ENCODE results near the gene FAM72C.
"Not testable (repeated sequence)": the region's sequence is repeated elsewhere in the genome, so short reads cannot be mapped to it uniquely, and the experiment has no call there.

FAM72C gene

DNA sequence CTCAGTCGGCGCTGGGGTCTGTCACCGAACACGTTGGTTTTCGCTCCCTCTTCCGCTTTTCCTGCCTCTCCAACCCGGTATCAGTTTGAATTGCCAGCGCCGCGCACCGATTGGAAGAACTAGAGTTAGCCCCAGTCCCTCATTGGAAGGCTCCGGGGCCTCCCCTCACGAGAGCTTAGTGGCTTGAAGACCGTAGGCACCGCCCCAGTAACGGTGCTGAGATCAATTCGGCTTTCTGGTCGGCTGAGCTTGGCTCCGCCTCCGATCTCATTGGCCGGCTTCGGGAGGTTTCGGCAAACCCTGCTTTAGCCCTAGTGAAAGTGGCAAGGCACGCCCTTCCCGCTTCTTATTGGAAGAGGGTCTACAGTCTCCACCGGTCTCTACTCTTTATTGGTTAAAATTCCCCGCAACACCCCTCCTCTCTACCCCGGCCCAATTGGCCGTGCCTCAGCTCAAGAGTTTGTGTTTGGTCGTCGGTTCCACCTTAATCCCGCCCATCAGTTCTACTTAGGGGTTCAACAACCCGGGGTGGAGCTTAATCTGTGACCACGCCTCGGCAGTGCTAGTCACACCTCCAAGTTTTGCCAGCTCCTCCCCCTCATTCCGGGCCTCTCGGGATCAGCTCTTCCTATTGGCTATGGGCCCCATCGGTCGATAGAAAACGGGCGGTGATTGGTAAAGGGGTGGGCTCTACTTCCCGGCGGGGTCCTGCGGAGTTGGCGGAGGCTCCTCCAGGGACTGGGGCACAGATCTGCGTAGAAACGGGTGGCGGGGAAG is at the start of gene FAM72C:
Gene FAM72C, minus strand, starts transcription at position 63 of the 777 bp plus-strand sequence. CDS start 845 bp downstream, outside the sequence.
- DNase-seq (ENCODE audit: low read depth, low spot score): not testable (repeated sequence)

DNA sequence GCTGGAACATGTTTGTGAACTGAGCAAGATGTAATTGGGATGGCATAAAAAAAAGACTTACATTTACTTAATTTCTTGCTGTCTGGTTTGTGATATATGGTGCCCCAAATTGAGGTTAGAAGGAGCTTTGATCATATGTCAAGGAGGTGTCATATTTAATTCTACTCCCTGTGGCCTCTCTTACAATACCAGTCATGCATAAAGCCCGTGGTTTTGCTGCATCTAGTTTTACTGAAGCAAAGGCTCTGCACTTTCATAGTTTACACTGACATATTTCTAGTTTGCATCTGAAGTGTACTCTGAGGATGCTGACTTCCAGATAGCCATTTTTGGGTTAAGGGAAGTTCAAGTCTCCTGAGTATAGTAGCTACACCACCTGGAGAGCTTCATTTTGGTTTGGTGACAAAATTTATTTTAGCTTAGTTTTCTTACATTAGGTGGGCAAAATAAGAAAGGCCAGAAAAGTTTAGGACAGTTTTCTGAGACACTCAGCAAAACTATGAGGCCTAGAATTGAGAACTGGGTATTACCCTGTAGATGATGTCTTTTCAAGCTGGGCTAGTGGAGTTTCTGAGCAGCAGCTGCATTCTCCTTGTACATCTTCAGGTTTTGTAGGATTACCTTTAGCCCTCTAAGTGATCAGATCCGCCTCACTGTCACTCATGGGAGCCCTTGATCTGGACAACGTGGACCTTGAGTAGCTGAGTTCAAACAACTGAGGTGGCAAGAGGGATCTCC is 48.4 kb upstream of the FAM72C start:
- DNase-seq (ENCODE audit: low read depth, low spot score): not testable (repeated sequence)

GRCh38 chr1:144019101-144019500 is 47.3 kb upstream of the FAM72C start:
- DNase-seq (ENCODE audit: low read depth, low spot score): not testable (repeated sequence)

- DNase-seq (ENCODE audit: low read depth, low spot score): not testable (repeated sequence)
These were observed 43.6 kb upstream of the FAM72C start for GRCh38 chr1:144015180-144015966.

DNA sequence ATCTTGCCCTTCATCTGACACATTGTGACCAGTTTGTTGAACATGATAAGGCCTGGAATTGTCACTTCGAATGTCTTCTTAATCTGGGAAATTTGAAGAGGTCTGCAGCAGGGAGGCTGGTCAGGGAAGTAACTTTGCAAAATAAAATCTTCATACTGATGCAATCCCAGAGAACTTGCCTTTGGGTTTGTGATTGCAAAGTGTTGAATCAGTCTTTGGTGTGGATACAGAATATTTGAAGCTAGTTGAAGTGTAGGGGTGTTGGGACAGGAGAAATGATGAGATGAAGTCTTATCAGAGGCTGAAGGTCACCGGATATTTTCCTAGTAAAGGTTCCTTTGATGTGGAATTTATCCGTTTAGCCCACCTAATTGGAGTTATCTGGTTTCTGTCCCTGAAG is 42.7 kb upstream of the FAM72C start:
- not testable (repeated sequence) for DNase-seq (ENCODE audit: low read depth, low spot score)

DNA sequence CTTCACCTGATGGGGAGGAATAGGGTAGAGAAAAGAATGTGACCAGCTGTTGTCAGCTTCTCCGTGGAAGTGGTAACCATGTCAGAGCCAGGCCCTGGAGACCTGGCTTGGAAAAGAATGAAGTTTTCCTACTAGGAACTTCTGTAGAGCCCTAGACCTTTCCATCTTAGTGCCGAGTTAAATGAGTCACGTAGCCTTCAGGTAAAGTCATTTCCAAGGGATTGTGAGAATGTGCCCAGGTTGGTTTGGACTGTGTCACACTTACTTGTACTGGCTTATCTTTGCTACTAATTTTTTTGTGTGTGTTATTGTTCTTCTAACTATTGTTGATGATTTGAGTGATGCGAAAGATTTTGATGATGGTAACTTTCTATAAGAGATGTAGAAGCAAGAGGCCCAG is 42.3 kb upstream of the FAM72C start:
- DNase-seq (ENCODE audit: low read depth, low spot score): not testable (repeated sequence)

DNA sequence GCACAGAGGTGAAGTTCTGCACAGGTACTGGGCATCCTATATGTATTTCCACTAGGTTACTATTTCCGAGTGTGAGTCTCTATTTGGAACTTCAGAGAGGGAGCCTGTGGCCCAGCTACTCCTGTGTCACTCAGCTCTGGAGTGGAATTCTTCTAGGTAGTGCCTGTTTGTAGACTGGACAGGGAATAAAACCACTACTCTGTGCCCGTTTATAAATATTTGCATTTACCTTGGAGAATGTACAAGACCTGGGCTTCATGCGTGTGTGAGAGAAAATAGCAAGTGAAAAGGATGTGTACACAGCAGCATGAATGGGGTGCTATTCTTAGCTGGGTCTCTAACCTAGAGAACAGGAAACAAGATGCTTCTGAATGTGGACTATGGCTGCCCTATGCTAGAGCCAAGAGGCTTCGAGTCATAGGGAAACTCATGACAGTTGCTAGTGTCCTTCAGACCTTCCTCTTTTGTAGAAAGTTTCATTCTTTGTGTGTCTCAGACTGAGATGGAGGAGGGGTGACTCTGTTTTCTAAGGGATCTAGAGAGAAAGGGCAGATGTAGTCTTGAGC is 40.5 kb upstream of the FAM72C start:
- not testable (repeated sequence) for DNase-seq (ENCODE audit: low read depth, low spot score)

GRCh38 chr1:144009410-144009809 is 37.6 kb upstream of the FAM72C start:
- DNase-seq (ENCODE audit: low read depth, low spot score): not testable (repeated sequence)

DNA sequence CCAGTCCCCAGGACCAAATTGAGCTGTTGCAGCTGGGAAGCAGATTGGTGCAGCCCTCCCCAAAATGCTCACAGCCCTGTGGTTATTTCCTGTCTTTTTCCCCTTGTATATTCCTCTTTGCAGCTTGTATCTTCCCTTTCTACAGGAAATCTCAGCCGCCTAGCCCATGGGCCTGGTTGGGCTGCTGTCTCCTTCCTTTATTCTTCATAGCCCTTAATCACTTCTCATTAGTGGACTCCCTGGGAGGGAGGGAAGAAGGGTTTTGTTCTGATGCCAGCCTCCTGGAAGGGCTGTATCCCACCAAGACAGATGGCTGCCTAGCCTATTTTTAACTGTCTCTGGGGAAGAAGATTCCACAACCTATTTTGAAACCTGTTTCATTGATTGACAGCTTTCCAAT is 32.5 kb upstream of the FAM72C start:
- DNase-seq (ENCODE audit: low read depth, low spot score): not testable (repeated sequence)

DNA sequence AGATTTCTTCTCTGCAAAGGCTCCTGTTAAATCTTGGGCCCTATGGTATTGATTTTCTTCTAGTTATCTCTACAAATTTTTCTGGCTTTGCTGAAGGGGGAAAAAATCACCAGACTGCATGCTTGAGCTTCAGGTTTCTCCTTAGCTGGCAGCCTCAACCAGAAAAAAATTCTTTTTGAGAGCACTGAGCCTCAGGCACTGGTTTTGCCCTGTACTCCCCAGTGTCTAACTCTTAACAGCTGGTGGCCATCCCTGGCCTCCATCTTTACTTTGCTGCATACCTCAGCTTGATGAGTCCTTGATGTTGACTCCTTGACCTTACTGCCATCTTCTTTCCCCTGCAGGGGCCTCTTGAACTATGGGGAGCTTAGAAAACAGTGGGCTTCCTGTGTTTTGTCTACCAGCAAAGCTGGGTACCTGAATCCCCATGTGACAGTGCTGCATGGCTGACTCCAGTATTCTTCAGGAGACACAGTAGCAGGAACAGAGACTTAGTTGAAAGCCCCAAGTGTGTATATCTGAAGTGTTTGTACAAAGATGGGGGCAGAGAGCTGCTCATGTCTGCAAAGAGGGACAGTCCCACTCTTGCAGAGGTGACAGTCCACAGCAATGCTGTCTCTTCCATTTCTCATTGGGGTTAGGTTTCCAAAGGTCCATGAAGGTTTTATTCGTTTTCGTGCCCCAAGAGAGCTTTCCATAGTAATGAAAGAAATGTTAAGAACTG is 31.7 kb upstream of the FAM72C start:
- not testable (repeated sequence) for DNase-seq (ENCODE audit: low read depth, low spot score)

DNA sequence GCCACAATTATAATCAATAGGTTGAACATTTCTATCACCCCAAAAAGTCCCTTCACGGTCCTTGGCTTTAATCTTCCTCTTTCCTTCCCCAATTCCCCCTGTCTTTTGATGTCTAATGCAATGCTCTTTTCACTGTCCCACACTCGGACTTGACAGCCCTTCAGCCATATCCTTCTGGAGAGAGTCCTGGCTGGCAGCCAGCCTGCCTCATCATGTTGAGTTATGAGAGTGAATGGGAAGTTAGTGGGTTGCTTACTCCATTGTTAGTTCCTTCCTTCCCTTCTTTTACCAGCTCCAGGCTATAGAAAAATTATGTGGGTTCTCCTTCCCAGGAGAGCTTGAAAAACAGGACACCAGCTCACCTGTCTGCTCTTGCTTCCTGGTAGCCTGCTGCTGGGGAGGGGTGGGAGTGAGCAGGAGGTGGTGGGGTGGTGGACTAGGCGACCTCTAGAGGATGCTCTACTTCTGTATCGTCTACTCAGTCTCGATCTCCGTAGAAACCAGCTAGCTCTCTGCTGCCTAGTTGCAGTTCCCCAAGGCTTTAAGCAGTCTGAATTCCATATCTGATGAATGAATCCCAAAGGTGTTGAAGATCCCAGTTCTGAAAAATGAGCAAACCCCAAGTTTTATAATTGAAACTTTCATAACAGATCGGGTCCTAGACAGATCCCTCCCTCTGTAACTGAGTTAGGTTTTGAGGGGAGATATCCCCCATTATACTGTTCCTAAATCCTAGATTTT is 30.5 kb upstream of the FAM72C start:
- not testable (repeated sequence) for DNase-seq (ENCODE audit: low read depth, low spot score)

GRCh38 chr1:144001077-144001476 is 29.3 kb upstream of the FAM72C start:
- not testable (repeated sequence) for DNase-seq (ENCODE audit: low read depth, low spot score)

- DNase-seq (ENCODE audit: low read depth, low spot score): not testable (repeated sequence)
These were observed 24.2 kb upstream of the FAM72C start for GRCh38 chr1:143996020-143996419.

DNA sequence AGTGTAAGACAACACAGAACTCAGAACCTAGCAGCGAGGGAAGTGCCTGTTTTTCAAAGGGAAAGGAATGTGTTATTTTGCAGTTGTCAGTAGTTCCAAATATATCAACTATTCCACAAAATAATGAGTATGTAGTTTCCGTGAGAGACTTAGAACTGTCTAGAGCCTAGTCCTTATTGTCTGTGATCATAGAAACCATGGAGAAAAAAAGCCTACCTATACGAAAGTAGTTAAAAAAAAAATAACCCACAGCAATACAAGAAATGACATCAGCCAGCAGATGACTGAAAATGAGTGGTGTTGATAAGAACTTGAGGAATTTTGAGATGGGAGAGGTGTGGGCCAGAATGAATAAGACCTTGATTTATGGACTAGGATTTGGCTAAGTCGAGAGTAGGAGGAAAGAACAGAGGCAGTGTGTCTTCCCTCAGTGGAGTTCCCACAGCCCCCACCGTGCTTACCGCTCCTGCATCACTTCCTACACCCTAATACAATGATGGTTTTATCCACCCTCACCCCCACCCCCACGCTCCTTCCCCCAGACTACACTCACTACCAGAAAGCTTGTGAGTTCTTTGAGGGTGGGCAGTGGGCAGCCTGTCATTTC is 21.6 kb upstream of the FAM72C start:
- DNase-seq (ENCODE audit: low read depth, low spot score): not testable (repeated sequence)

GRCh38 chr1:143990699-143991098 is 18.9 kb upstream of the FAM72C start:
- not testable (repeated sequence) for DNase-seq (ENCODE audit: low read depth, low spot score)

- not testable (repeated sequence) for DNase-seq (ENCODE audit: low read depth, low spot score)
These were observed 17.9 kb upstream of the FAM72C start for GRCh38 chr1:143989719-143990118.

- DNase-seq (ENCODE audit: low read depth, low spot score): not testable (repeated sequence)
These were observed 17.6 kb upstream of the FAM72C start for GRCh38 chr1:143989427-143989712.

DNA sequence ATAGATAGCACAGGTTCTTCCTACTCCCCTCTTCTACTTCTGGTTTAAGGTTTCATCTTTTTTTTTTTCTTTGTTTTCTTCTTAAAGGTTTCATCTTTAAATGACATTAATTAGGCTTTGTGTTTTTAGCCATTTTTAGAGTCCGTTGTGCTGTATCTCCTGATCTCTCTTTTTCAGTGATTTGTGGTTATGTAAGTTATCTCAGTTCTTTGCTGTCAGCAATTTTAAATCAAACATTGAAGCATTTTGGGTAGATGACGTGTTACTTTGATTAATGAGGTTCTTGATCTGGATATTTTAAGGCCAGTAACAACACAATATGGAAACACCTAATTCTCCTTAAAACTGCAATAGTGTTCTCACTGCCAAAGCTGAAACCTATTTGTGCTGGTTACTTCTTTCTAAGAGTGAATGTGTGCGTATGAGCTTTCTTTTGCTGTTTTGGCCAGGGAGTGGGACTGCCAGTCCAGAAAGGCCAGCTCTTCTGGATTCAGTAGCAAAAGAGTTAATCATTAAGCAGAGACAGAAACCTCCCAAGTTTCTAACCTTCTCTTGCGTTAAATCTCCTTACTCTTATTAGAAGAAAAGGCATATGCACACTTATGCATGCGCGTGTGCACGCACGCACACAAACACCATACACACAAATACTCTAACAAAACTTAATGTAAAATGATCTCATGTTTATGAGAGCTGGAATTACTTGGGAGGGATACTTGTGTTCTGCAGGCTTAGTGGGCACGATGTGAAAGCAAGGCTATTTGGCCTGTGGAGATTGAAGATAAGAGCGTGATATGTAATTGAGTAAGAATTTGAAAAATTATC is 17.0 kb upstream of the FAM72C start:
- not testable (repeated sequence) for DNase-seq (ENCODE audit: low read depth, low spot score)

DNA sequence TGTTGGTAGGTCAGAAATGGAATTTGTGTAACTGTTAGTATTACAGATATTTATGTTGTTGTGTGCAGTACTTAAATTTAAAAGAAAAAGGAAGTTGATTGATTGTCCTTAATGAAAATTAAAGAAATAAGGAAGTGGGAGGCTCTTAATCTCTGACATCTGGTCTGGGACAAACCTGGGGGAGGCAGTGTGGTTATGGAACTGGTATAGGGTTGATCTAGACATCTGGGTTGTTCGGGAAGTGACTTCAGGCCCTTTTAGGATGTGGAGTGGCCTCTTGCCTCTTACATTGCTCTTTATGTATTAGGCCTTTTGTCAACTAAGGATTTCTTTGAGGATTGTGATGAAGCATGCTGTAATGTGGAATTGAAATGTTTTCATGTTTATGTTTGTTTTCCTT is 16.1 kb upstream of the FAM72C start:
- DNase-seq (ENCODE audit: low read depth, low spot score): not testable (repeated sequence)
